HG03066 (cell line): Measurements from ENCODE around the gene PDCD5.
"Not testable (repeated sequence)": the region's sequence is repeated elsewhere in the genome, so short reads cannot be mapped to it uniquely, and the experiment has no call there.

ENCODE experiments used
- ATAC-seq: cut with Tn5 transposase; IDR thresholded peaks from one replicate; pipeline ENCODE4 v1.9.1; 2021; ENCODE audit warnings: low read depth; ENCODE audit not compliant: unreplicated experiment

The PDCD5 gene

GRCh38 chr19:32573492-32573794 is 7.5 kb upstream of the PDCD5 start:
- no peak for ATAC-seq

GRCh38 chr19:32576790-32577189 is 4.2 kb upstream of the PDCD5 start:
- ATAC-seq = no peak

- ATAC-seq = peak; percentile 28
Measured at GRCh38 chr19:32580353-32580900, 563 bp upstream of the PDCD5 start.

- ATAC-seq = no peak
Measured at GRCh38 chr19:32581705-32582179, 752 bp downstream of the PDCD5 start.

GRCh38 chr19:32587747-32588504 is 6.9 kb downstream of the PDCD5 start:
- not testable (repeated sequence) for ATAC-seq

GRCh38 chr19:32594021-32594420 is 13.0 kb downstream of the PDCD5 start:
- ATAC-seq = no peak

- ATAC-seq = no peak
Measured at GRCh38 chr19:32595491-32595890, 14.5 kb downstream of the PDCD5 start.

GRCh38 chr19:32598022-32598421 is 17.0 kb downstream of the PDCD5 start:
- no peak for ATAC-seq

GRCh38 chr19:32599258-32599657 is 18.3 kb downstream of the PDCD5 start:
- ATAC-seq = no peak

GRCh38 chr19:32599736-32600157 is 18.8 kb downstream of the PDCD5 start:
- ATAC-seq = no peak

GRCh38 chr19:32603961-32604360 is 23.0 kb downstream of the PDCD5 start:
- ATAC-seq = no peak

- no peak for ATAC-seq
Measured at GRCh38 chr19:32605544-32605943, 24.6 kb downstream of the PDCD5 start.

- no peak for ATAC-seq
Measured at GRCh38 chr19:32606289-32606688, 25.3 kb downstream of the PDCD5 start.

GRCh38 chr19:32607479-32607878 is 26.5 kb downstream of the PDCD5 start:
- ATAC-seq = no peak

GRCh38 chr19:32611161-32611560 is 30.2 kb downstream of the PDCD5 start:
- ATAC-seq = no peak

- no peak for ATAC-seq
Measured at GRCh38 chr19:32613008-32613407, 32.0 kb downstream of the PDCD5 start.

- ATAC-seq = no peak
Measured at GRCh38 chr19:32614916-32615315, 33.9 kb downstream of the PDCD5 start.

- no peak for ATAC-seq
Measured at GRCh38 chr19:32615569-32615968, 34.6 kb downstream of the PDCD5 start.

- ATAC-seq = no peak
Measured at GRCh38 chr19:32619051-32619685, 38.2 kb downstream of the PDCD5 start.

GRCh38 chr19:32622002-32622401 is 41.0 kb downstream of the PDCD5 start:
- no peak for ATAC-seq

GRCh38 chr19:32624410-32624809 is 43.4 kb downstream of the PDCD5 start:
- no peak for ATAC-seq

GRCh38 chr19:32626969-32627368 is 46.0 kb downstream of the PDCD5 start:
- ATAC-seq = no peak
